Panc1 (cell line): ENCODE data around the gene FXYD4. TPM values are rescaled to one million over a fixed set of nuclear protein-coding genes. Genes with fewer than 3 reads are reported as not detected.

ENCODE experiments used
- ATAC-seq: fragments of 200-7000 bp; cut with Tn5 transposase; 2 replicates; pipeline ENCODE4 v1.9.1; 2020; ENCODE audit warnings: mild to moderate bottlenecking, moderate library complexity
- BruUV-seq: library from RNA; stranded (reverse); fragments of 400-500 nt; replicated peaks from 2 replicates; lab custom pipeline; 2021; lab: Mats Ljungman, UMichigan
- CTCF ChIA-PET: fragments of 300-600 bp; sonication (Branson Sonifier 250); formaldehyde crosslinking; loops from one replicate; lab custom pipeline; 2022; ENCODE audit warnings: antibody characterized with exemption; lab: Charles Lee
- POLR2A ChIA-PET: fragments of 300-600 bp; sonication (Branson Sonifier 250); formaldehyde crosslinking; loops from one replicate; lab custom pipeline; 2022; ENCODE audit warnings: antibody characterized with exemption; lab: Charles Lee
- DNase-seq: peaks from one replicate; pipeline ENCODE4 v3.0.0-alpha.2; 2010; ENCODE audit warnings: low read depth, low spot score
- H3K27ac ChIP-seq: 2 replicates; pipeline ENCODE4 v1.5.1; 2011; ENCODE audit warnings: mild to moderate bottlenecking, low read length, inconsistent platforms
- H3K27me3 ChIP-seq: fragments of 200-500 bp; sonication (Bioruptor generic); 2 replicates; pipeline ENCODE4 v1.6.0; 2014; ENCODE audit warnings: low read length, inconsistent platforms; ENCODE audit not compliant: control insufficient read depth, insufficient read depth
- H3K36me3 ChIP-seq: fragments of 200-500 bp; sonication (Bioruptor generic); 2 replicates; pipeline ENCODE4 v1.5.1; 2014; ENCODE audit warnings: inconsistent platforms, mild to moderate bottlenecking, low read length, moderate library complexity; ENCODE audit not compliant: control insufficient read depth, insufficient read depth
- H3K4me1 ChIP-seq: 2 replicates; pipeline ENCODE4 v1.5.1; 2011; ENCODE audit warnings: inconsistent platforms, mild to moderate bottlenecking, low read length, moderate library complexity; ENCODE audit not compliant: control insufficient read depth, insufficient read depth
- H3K4me3 ChIP-seq, 2 experiments: 2 replicates each; pipeline ENCODE4 v1.5.1; 2011 to 2012; ENCODE audit warnings: low read depth in 2 of 2, low read length in 2 of 2, mild to moderate bottlenecking in 2 of 2, inconsistent platforms in 1 of 2, moderate library complexity in 1 of 2
- H3K9me3 ChIP-seq: fragments of 200-500 bp; sonication (Bioruptor generic); 2 replicates; pipeline ENCODE4 v1.5.1; 2014; ENCODE audit warnings: low read depth, mild to moderate bottlenecking, inconsistent platforms, low read length, moderate library complexity; ENCODE audit not compliant: control insufficient read depth, insufficient read depth
- POLR2AphosphoS5 ChIP-seq: IDR thresholded peaks from 2 replicates; pipeline ENCODE4 v1.6.1; 2012; ENCODE audit warnings: mild to moderate bottlenecking, low read depth, low read length, moderate library complexity
- SIN3A ChIP-seq: IDR thresholded peaks from 2 replicates; pipeline ENCODE4 v1.6.1; 2012; ENCODE audit warnings: low read depth, mild to moderate bottlenecking, low read length, moderate library complexity, borderline replicate concordance; ENCODE audit not compliant: insufficient read depth
- TCF7L2 ChIP-seq: IDR thresholded peaks from 2 replicates; pipeline ENCODE4 v1.6.1; 2011; ENCODE audit warnings: mild to moderate bottlenecking, low read depth, low read length, inconsistent platforms
- in situ Hi-C: cut with HindIII; loops from 2 replicates; pipeline ENCODE4 v1.10.0; 2016; ENCODE audit warnings: low sequenced_read_pairs, low pct_unique_long_range_greater_than_20kb
- intact Hi-C: fragments of 100-400 bp; cut with micrococcal nuclease; formaldehyde crosslinking; loops from one replicate; pipeline ENCODE4 v1.10.0; 2022; ENCODE audit not compliant: unreplicated experiment
- total RNA-seq: library from RNA; stranded (reverse); gene quantifications from one replicate; pipeline ENCODE4 v1.2.1, GENCODE V29; 2021; ENCODE audit not compliant: unreplicated experiment
- TF ChIP-seq, protein P1 (sequence below): fragments of 450-650 bp; IDR thresholded peaks from 2 replicates; pipeline ENCODE4 v1.5.1; 2017; ENCODE audit warnings: mild to moderate bottlenecking
- TF ChIP-seq, protein P2 (sequence below), 2 experiments: IDR thresholded peaks; 2 replicates each; pipeline ENCODE4 v1.6.1; 2011 to 2012; ENCODE audit warnings: low read depth in 2 of 2, control low read depth in 1 of 2, low read length in 1 of 2, mild to moderate bottlenecking in 1 of 2, moderate library complexity in 1 of 2; ENCODE audit not compliant: insufficient read depth in 1 of 2

FXYD4 gene
- total RNA-seq, 1 experiment from 2014 or later: not detected

DNA sequence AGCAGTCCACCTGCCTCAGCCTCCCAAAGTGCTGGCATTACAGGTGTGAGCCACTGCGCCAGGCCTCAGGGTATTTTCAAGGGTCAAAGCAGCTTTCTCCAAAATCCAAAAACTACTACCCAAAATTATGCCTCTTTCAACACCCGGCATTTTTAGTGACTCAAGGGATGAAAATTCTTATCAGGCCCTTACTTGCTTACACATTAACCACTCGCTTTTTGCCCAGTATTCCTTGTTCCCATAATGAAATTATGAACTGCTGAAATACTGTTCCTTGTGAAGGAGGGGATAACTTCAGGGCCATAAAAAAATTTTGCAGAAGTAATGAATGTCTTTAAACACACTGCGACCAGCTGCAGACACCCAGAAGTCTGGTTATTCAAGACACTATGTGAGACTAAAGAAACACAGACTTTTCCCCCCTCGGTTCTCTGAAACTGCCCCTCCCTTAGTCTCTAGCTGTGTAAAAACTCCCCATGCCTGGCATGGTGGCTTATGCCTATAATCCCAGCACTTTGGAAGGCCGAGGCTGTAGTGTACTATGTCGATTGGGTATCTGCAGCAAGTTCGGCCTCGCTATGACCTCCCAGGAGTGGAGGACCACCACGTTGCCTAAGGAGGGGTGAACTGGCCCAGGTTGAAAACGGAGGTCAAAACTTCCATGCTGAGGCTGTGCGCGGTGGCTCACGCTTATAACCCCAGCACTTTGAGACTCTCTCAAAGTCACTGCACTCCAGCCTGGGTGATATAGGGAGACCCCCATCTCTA lies 12.0 kb downstream of the FXYD4 start:
- peaks cover 9% of the 10 kb centered on the region for H3K4me1 ChIP-seq

DNA sequence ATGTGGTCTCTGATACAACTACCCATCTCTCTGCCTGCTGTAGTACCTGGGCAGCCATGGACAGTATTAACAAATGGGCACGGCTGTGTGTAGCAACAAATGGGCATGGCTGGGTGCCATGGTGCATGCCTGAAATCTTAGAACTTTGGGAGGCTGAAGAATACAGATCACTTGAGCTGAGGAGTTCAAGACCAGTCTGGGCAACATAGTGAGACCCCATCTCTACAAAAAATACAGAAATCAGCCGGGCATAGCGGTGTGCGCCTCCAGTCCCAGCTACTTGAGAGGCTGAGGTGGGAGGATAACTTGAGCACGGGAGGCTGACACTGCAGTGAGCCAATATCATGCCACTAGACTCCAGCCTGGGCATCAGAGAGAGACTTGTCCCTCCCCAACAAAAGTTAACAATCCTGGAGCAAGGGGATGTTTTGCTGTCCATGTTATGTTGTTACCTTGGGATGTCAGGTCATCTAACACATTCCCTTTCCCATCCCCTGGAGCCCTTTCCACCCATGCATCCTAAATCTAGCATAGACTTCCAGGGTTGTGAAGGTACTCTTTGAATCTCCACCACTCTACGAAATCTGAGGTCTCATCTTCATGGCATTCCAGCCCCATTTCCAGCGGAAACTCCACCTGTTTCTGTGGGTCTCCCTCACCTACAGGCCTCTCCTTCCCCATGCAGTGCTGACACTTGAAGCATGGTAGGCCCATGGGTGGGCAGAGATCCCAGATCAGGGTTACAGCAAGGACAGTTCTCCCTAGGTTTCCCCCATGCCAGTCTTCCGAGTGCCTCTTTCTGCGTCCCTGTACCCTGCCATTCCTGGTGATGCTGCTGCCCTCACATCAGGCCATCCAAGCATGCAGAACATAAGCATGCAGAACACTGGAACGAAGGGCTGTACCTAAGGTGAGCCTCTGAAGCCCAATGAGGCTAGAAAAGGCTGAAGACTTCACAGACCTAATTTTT lies 13.1 kb downstream of the FXYD4 start:
- CTCF ChIA-PET: no interaction called here
- ATAC-seq (peak; percentile 70), DNase-seq (no peak)
- Histone ChIP-seq H3K36me3 (peaks cover 35% of the 10 kb centered on the region), H3K4me3 (no peak overlapping the region), H3K4me1 (peaks cover 9% of the 10 kb centered on the region), H3K27ac (no peak overlapping the region; the same call in 1 of the 2 replicates), H3K27me3 (no peaks in the 10 kb centered on the region), H3K9me3 (no peaks in the 10 kb centered on the region)
- no TSS peak for BruUV-seq
- intact Hi-C loops: no loop called here
- TF ChIP-seq SIN3A (no peak), TCF7L2 (0 out of 2 replicates have a peak, but pooled peaks have one; percentile 16), POLR2AphosphoS5 (peak; percentile 96)
- TF ChIP-seq, protein P1, sequence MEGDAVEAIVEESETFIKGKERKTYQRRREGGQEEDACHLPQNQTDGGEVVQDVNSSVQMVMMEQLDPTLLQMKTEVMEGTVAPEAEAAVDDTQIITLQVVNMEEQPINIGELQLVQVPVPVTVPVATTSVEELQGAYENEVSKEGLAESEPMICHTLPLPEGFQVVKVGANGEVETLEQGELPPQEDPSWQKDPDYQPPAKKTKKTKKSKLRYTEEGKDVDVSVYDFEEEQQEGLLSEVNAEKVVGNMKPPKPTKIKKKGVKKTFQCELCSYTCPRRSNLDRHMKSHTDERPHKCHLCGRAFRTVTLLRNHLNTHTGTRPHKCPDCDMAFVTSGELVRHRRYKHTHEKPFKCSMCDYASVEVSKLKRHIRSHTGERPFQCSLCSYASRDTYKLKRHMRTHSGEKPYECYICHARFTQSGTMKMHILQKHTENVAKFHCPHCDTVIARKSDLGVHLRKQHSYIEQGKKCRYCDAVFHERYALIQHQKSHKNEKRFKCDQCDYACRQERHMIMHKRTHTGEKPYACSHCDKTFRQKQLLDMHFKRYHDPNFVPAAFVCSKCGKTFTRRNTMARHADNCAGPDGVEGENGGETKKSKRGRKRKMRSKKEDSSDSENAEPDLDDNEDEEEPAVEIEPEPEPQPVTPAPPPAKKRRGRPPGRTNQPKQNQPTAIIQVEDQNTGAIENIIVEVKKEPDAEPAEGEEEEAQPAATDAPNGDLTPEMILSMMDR: no peak
- TF ChIP-seq, protein P2, sequence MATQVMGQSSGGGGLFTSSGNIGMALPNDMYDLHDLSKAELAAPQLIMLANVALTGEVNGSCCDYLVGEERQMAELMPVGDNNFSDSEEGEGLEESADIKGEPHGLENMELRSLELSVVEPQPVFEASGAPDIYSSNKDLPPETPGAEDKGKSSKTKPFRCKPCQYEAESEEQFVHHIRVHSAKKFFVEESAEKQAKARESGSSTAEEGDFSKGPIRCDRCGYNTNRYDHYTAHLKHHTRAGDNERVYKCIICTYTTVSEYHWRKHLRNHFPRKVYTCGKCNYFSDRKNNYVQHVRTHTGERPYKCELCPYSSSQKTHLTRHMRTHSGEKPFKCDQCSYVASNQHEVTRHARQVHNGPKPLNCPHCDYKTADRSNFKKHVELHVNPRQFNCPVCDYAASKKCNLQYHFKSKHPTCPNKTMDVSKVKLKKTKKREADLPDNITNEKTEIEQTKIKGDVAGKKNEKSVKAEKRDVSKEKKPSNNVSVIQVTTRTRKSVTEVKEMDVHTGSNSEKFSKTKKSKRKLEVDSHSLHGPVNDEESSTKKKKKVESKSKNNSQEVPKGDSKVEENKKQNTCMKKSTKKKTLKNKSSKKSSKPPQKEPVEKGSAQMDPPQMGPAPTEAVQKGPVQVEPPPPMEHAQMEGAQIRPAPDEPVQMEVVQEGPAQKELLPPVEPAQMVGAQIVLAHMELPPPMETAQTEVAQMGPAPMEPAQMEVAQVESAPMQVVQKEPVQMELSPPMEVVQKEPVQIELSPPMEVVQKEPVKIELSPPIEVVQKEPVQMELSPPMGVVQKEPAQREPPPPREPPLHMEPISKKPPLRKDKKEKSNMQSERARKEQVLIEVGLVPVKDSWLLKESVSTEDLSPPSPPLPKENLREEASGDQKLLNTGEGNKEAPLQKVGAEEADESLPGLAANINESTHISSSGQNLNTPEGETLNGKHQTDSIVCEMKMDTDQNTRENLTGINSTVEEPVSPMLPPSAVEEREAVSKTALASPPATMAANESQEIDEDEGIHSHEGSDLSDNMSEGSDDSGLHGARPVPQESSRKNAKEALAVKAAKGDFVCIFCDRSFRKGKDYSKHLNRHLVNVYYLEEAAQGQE (IDR thresholded peaks at IDR 0.05; ENCODE audit: insufficient read depth in 1 of 2, low read depth in 2 of 2, low read length in 1 of 2): no peak
- in situ Hi-C loops: no loop called here
- POLR2A ChIA-PET: interaction anchor here (0.6 to 1.2 kb wide), 3 partner anchors 11 to 105 kb away, joined by 3 to 14 read pairs (median 5); no protein-coding TSS in a partner anchor

More for the DNA sequence above, 12.0 kb downstream of the FXYD4 start:
- Histone ChIP-seq H3K27ac (no peak overlapping the region; the same call in 1 of the 2 replicates), H3K9me3 (no peaks in the 10 kb centered on the region), H3K36me3 (peaks cover 25% of the 10 kb centered on the region), H3K4me3 (no peak overlapping the region), H3K27me3 (no peaks in the 10 kb centered on the region)
- TF ChIP-seq, protein P1: no peak
- no peak for TF ChIP-seq SIN3A
- TF ChIP-seq, protein P2 (IDR thresholded peaks at IDR 0.05; ENCODE audit: insufficient read depth in 1 of 2, low read depth in 2 of 2, low read length in 1 of 2): no peak
- TF ChIP-seq POLR2AphosphoS5: no peak; the same call in 1 of the 2 replicates
- CTCF ChIA-PET: interaction anchor here (0.6 kb wide), 1 partner anchor 78 kb away, joined by 4 read pairs; no protein-coding TSS in a partner anchor
- in situ Hi-C loops (no loop called here), intact Hi-C loops (no loop called here)
- POLR2A ChIA-PET: no interaction called here
- no TSS peak for BruUV-seq
- DNase-seq: no peak
- peak; percentile 51 for ATAC-seq
